ENCODE data around the gene TMEM243. TPM values are rescaled to one million over a fixed set of nuclear protein-coding genes. Genes with fewer than 3 reads are reported as not detected.
A peak's percentile ranks its signal among the peaks of the same experiment; 100 is the strongest.

The TMEM243 gene
- total and polyA plus RNA-seq, 2 of the 13 experiments (the other 11 are each of a cell fraction or from before 2014, with no cell fraction given), result 25.1 to 31.2 TPM

DNA sequence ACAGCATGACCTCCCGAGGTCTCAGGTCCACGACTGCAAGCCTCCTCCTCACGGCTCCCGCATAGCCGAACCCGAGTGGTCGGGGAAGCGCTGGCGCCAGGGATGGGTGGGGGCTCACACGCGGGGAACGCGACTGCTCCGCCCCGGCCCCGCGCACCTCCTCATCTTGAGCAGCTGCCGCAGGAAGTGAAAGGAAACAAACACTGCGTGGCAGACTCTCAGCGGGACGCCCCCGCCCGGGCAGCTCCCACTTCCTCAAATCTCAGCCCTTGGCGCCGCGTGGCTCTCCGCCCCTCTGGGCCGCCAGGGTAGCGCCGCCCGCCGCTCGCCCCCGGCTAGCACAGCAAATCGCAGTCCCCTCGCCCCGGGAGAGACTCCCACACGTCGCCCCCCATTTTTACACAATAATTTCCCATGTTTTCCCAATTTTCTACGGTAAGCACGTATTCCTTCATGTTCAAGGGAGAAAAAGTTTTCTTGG lies at the start of gene TMEM243 (continued):
- no peak for TF ChIP-seq TOPORS (CRISPR knock-in tag; IDR thresholded peaks at IDR 0.05)
- no peak for TF ChIP-seq IRF2 (CRISPR knock-in tag; IDR thresholded peaks at IDR 0.05)
- TF ChIP-seq, protein P1, sequence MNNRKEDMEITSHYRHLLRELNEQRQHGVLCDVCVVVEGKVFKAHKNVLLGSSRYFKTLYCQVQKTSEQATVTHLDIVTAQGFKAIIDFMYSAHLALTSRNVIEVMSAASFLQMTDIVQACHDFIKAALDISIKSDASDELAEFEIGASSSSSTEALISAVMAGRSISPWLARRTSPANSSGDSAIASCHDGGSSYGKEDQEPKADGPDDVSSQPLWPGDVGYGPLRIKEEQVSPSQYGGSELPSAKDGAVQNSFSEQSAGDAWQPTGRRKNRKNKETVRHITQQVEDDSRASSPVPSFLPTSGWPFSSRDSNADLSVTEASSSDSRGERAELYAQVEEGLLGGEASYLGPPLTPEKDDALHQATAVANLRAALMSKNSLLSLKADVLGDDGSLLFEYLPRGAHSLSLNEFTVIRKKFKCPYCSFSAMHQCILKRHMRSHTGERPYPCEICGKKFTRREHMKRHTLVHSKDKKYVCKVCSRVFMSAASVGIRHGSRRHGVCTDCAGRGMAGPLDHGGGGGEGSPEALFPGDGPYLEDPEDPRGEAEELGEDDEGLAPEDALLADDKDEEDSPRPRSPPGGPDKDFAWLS (CRISPR knock-in tag; IDR thresholded peaks at IDR 0.05; ENCODE audit: borderline replicate concordance), result no peak
- no peak for TF ChIP-seq RBM22 (optimal IDR thresholded peaks at IDR 0.05; ENCODE audit: low read length)
- TF ChIP-seq ZNF354B (CRISPR knock-in tag; IDR thresholded peaks at IDR 0.05), result no peak
- TF ChIP-seq ZNF563 (CRISPR knock-in tag; IDR thresholded peaks at IDR 0.05), result no peak
- TF ChIP-seq MEF2D (CRISPR knock-in tag; IDR thresholded peaks at IDR 0.05), result no peak
- no peak for TF ChIP-seq HCFC1 (IDR thresholded peaks at IDR 0.05; ENCODE audit: low read depth, low read length)
- TF ChIP-seq GFI1 (CRISPR knock-in tag; IDR thresholded peaks at IDR 0.05; ENCODE audit: borderline replicate concordance), result peak; percentile 97
- TF ChIP-seq NR2C2 (CRISPR knock-in tag; IDR thresholded peaks at IDR 0.05; ENCODE audit: borderline replicate concordance), result no peak
- no peak for TF ChIP-seq RARG (CRISPR knock-in tag; IDR thresholded peaks at IDR 0.05; ENCODE audit: low read depth)
- peak; percentile 4; the same call in 1 of the 2 replicates for TF ChIP-seq GATAD1 (CRISPR knock-in tag; IDR thresholded peaks at IDR 0.05)
- TF ChIP-seq SIX4 (CRISPR knock-in tag; IDR thresholded peaks at IDR 0.05), result no peak
- TF ChIP-seq ZNF33A (CRISPR knock-in tag; IDR thresholded peaks at IDR 0.05; ENCODE audit: borderline replicate concordance), result no peak
- TF ChIP-seq CC2D1A (CRISPR knock-in tag; IDR thresholded peaks at IDR 0.05), result no peak
- TF ChIP-seq ELF3 (CRISPR knock-in tag; IDR thresholded peaks at IDR 0.05), result peak; percentile 68
- TF ChIP-seq NFIC (IDR thresholded peaks at IDR 0.05; ENCODE audit: low read length), result no peak
- no peak for TF ChIP-seq MED1 (CRISPR knock-in tag; IDR thresholded peaks at IDR 0.05)
- no peak for TF ChIP-seq ZNF30 (CRISPR knock-in tag; IDR thresholded peaks at IDR 0.05)
- no peak for TF ChIP-seq FOXM1 (CRISPR knock-in tag; IDR thresholded peaks at IDR 0.05)
- TF ChIP-seq ZFP1 (CRISPR knock-in tag; IDR thresholded peaks at IDR 0.05), result no peak
- 0 out of 2 replicates have a peak, but pooled peaks have one; percentile 1 for TF ChIP-seq HOXA5 (CRISPR knock-in tag; IDR thresholded peaks at IDR 0.05)
- TF ChIP-seq ZNF143 (CRISPR knock-in tag; IDR thresholded peaks at IDR 0.05), result no peak
- TF ChIP-seq ISX (CRISPR knock-in tag; conservative IDR thresholded peaks at IDR 0.05), result no peak
- TF ChIP-seq ATRX (CRISPR knock-in tag; IDR thresholded peaks at IDR 0.05; ENCODE audit: borderline replicate concordance), result no peak
- 0 out of 2 replicates have a peak, but pooled peaks have one; percentile 59 for TF ChIP-seq ZNF772 (CRISPR knock-in tag; IDR thresholded peaks at IDR 0.05)
- TF ChIP-seq, protein P2, sequence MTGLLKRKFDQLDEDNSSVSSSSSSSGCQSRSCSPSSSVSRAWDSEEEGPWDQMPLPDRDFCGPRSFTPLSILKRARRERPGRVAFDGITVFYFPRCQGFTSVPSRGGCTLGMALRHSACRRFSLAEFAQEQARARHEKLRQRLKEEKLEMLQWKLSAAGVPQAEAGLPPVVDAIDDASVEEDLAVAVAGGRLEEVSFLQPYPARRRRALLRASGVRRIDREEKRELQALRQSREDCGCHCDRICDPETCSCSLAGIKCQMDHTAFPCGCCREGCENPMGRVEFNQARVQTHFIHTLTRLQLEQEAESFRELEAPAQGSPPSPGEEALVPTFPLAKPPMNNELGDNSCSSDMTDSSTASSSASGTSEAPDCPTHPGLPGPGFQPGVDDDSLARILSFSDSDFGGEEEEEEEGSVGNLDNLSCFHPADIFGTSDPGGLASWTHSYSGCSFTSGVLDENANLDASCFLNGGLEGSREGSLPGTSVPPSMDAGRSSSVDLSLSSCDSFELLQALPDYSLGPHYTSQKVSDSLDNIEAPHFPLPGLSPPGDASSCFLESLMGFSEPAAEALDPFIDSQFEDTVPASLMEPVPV (CRISPR knock-in tag; IDR thresholded peaks at IDR 0.05), result no peak; the same call in 1 of the 2 replicates
- TF ChIP-seq, protein P3, sequence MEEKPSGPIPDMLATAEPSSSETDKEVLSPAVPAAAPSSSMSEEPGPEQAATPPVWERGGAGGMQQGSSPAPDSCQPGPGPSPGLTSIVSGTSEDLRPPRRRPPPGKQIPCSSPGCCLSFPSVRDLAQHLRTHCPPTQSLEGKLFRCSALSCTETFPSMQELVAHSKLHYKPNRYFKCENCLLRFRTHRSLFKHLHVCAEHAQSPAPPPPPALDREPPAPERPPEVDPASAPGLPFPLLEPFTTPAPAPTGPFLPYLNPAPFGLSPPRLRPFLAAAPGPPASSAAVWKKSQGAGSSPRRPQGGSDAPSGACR (CRISPR knock-in tag; IDR thresholded peaks at IDR 0.05), result no peak
- no peak for TF ChIP-seq REXO4 (CRISPR knock-in tag; IDR thresholded peaks at IDR 0.05; ENCODE audit: borderline replicate concordance)
- TF ChIP-seq ZSCAN29 (CRISPR knock-in tag; conservative IDR thresholded peaks at IDR 0.05), result no peak
- no peak for TF ChIP-seq SNRNP70 (IDR thresholded peaks at IDR 0.05; ENCODE audit: low read depth, low read length)
